SK-N-SH treated with all-trans-retinoic acid at 6 μM for 48 hours (cell line): ENCODE data around the gene ERCC6.

Experiments
- ZFP30 ChIP-seq: fragments of 450-650 bp; formaldehyde crosslinking; IDR thresholded peaks from 2 replicates; pipeline ENCODE4 v1.5.0; 2022; ENCODE audit warnings: mild to moderate bottlenecking, moderate library complexity
- TF ChIP-seq, protein P1 (sequence below): fragments of 250-450 bp; sonication (Bioruptor Pico); IDR thresholded peaks from 2 replicates; pipeline ENCODE4 v1.5.1; 2020; ENCODE audit warnings: low read depth, mild to moderate bottlenecking, moderate library complexity
- TF ChIP-seq, protein P2 (sequence below): fragments of 250-450 bp; sonication (Bioruptor Pico); IDR thresholded peaks from 2 replicates; pipeline ENCODE4 v1.8.0; 2020; ENCODE audit warnings: mild to moderate bottlenecking, moderate library complexity, borderline replicate concordance

DNA sequence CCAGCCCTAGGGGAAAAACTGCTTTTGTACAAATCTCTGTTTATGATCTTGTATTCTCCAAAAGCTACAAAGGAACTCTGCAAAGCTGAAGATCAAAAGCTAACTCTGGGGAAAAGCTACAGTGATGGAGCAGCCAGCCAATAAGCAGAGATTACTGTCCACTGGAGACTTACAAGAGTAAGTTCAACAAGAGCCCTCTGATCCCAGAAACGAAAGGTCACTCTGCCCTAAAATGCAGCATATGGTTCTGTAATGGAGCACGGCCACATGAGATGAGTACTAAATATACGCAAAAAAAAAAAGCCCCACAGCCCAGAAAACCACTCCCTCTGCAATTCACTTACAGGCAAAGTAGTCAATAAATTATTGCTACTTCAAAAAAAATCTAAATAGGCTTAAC is 60.1 kb downstream of the ERCC6 start:
- TF ChIP-seq ZFP30 (CRISPR knock-in tag) = no peak
- TF ChIP-seq, protein P1, sequence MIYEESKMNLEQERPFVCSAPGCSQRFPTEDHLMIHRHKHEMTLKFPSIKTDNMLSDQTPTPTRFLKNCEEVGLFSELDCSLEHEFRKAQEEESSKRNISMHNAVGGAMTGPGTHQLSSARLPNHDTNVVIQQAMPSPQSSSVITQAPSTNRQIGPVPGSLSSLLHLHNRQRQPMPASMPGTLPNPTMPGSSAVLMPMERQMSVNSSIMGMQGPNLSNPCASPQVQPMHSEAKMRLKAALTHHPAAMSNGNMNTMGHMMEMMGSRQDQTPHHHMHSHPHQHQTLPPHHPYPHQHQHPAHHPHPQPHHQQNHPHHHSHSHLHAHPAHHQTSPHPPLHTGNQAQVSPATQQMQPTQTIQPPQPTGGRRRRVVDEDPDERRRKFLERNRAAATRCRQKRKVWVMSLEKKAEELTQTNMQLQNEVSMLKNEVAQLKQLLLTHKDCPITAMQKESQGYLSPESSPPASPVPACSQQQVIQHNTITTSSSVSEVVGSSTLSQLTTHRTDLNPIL (CRISPR knock-in tag) = no peak
- TF ChIP-seq, protein P2, sequence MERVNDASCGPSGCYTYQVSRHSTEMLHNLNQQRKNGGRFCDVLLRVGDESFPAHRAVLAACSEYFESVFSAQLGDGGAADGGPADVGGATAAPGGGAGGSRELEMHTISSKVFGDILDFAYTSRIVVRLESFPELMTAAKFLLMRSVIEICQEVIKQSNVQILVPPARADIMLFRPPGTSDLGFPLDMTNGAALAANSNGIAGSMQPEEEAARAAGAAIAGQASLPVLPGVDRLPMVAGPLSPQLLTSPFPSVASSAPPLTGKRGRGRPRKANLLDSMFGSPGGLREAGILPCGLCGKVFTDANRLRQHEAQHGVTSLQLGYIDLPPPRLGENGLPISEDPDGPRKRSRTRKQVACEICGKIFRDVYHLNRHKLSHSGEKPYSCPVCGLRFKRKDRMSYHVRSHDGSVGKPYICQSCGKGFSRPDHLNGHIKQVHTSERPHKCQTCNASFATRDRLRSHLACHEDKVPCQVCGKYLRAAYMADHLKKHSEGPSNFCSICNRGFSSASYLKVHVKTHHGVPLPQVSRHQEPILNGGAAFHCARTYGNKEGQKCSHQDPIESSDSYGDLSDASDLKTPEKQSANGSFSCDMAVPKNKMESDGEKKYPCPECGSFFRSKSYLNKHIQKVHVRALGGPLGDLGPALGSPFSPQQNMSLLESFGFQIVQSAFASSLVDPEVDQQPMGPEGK (CRISPR knock-in tag) = no peak
